Uterus (tissue), 2 donors: ENCODE measurements around the gene CELF4.

Experiments
- CTCF ChIP-seq, 4 experiments: fragments of 200-600 bp in 2 of 4; fragments of 450-650 bp in 2 of 4; sonication (generic) in 2 of 4; IDR thresholded peaks; one replicate each; pipeline ENCODE4 v1.5.1; 2016 to 2019; ENCODE audit warnings: antibody characterized with exemption in 4 of 4, mild to moderate bottlenecking in 2 of 4, moderate library complexity in 1 of 4
- POLR2A ChIP-seq, 2 donors: fragments of 450-650 bp; IDR thresholded peaks; one replicate each; pipeline ENCODE4 v1.6.1; 2016; ENCODE audit warnings: antibody characterized with exemption in 2 of 2, mild to moderate bottlenecking in 1 of 2, moderate library complexity in 1 of 2

DNA sequence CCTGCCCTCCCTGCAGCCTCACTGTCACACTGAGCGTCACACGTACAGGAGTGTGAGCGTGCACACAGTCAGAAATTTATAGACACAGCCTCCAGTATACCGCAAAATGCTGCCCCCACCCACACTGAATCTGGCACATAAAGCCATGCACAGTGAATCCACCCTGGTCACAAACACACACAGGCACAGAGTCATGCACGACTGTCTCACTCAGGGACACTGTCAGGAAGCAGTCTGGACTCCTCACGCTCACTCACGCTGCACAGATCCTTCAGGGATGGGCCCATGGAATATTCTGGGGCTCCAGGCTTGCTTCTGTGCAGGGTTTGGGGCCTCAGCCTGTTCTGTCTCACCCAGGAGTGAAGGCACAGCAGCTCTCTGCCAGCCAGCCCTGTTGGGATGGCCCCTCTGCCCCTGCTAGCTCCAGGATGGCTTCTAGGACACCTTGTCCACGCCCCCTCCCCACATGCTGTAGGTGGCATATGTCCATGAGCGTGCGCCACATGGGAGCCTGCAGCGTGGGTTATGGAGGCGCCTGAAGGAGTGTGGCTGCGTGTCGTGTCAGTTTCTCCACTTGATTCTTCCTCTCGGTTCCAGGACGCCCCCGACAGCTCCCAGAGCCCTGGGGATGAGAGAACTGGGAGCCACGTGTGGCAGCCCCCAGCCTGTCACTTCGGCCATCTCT is 175.8 kb downstream of the CELF4 start:
- TF ChIP-seq CTCF (IDR thresholded peaks at IDR 0.05) (no peak), POLR2A (IDR thresholded peaks at IDR 0.05) (no peak)
